Measurements from ENCODE around the gene BBC3.
"Not testable (repeated sequence)": the region's sequence is repeated elsewhere in the genome, so short reads cannot be mapped to it uniquely, and the experiment has no call there.

BBC3 gene, protein sequence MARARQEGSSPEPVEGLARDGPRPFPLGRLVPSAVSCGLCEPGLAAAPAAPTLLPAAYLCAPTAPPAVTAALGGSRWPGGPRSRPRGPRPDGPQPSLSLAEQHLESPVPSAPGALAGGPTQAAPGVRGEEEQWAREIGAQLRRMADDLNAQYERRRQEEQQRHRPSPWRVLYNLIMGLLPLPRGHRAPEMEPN

DNA sequence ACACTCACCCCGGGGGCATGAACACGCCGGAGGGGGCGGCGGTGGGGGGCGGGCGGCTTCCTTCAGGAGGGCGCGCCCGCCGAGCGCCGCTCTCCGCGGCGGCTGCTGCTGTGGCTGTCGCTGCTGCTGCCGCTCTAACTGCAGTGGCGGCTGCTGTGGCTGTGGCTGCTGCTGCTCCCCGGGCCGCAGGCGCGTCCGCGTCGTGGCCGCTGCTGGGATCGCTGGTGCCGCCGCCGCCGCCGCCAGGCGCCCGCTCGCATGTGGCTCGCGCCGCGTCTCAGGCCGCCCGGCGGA lies at the start of gene BBC3:
TSS of gene BBC3 (minus strand) at position 279 of the 294 bp plus-strand sequence. CDS start 2,768 bp downstream, outside the sequence.
- in situ Hi-C loops (cut with HindIII; ENCODE audit: low sequenced_read_pairs): no loop called here

DNA sequence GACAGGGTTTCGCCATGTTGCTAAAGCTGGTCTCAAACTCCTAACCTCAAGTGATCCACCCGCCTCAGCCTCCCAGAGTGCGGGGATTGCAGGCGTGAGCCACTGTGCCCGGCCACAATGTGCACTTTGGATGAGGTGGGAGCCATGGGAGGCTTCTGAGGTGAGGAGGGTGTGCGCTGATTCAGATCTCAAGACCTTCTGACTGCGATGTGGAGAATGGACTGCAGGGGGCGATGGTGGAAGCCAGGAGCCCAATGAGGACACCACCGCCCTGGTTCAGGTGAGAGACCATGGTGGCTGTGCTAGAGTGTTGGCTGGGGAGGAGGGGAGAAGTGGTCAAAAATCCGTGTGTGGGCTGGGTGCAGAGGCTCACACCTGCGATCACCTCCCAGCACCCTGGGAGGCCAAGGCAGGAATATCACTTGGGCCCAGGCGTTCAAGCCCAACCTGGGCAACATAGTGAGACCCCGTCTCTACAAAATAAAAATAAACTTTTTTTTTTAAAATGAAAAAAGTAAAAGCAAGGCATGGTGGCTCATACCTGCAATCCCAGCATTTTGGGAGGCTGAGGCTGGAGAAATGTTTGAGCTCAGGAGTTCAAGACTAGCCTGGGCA lies 49.3 kb upstream of the BBC3 start:
- in situ Hi-C loops (cut with HindIII; ENCODE audit: low sequenced_read_pairs): no loop called here

DNA sequence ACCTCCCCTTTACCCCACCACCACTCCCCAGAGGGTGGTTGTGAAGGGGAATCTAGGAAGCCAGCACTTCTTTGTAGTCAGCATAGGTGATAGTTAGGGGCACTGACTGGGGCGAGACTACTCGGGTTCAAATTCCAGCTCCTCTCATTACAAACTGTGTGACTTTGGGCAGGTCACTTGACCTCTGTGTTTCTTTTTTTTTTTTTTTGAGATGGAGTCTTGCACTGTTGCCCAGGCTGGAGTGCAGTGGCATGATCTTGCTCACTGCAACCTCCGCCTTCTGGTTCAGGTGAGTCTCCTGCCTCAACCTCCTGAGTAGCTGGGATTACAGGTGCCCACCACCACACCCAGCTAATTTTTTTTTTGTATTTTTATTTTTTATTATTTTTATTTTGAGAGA lies 45.5 kb upstream of the BBC3 start:
- in situ Hi-C loops (cut with HindIII; ENCODE audit: low sequenced_read_pairs): loop anchor here (10.0 kb wide), 1 partner anchor 388 kb away; no protein-coding TSS in a partner anchor

DNA sequence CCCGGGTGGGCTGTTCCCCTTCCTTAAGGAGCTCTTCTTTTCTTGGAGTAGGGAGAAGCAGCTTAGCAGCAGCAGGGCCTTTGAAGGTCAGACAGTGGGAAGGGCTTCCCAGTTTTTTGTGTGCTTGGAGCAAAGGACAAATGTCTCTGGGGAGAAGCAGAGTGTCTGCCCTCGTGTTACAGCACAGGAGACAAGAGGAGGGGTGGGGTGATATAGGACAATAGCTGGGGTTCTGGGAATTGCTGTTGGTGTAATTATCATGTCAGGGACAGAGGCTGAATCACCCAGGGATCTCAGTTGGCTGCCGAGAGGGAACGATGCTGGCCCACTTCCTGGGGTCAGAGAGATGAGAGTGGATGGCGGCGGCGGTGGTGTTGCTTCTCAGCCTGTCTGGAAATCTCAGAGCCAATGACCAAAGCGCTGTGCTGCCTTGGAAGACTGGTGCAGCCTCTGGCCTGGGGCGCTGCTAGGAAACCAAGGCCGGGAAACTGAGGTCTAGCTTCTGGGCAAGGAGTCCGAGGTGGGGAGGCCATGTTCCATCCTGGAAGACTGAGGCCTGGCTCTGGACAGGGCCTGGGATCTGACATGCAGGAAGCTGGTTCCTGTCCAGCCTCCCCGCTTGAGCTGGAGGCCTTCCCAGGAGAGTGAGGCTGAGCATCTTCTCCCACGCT lies 44.9 kb upstream of the BBC3 start:
- in situ Hi-C loops (cut with HindIII; ENCODE audit: low sequenced_read_pairs): loop anchor here (10.0 kb wide), 1 partner anchor 389 kb away; no protein-coding TSS in a partner anchor

DNA sequence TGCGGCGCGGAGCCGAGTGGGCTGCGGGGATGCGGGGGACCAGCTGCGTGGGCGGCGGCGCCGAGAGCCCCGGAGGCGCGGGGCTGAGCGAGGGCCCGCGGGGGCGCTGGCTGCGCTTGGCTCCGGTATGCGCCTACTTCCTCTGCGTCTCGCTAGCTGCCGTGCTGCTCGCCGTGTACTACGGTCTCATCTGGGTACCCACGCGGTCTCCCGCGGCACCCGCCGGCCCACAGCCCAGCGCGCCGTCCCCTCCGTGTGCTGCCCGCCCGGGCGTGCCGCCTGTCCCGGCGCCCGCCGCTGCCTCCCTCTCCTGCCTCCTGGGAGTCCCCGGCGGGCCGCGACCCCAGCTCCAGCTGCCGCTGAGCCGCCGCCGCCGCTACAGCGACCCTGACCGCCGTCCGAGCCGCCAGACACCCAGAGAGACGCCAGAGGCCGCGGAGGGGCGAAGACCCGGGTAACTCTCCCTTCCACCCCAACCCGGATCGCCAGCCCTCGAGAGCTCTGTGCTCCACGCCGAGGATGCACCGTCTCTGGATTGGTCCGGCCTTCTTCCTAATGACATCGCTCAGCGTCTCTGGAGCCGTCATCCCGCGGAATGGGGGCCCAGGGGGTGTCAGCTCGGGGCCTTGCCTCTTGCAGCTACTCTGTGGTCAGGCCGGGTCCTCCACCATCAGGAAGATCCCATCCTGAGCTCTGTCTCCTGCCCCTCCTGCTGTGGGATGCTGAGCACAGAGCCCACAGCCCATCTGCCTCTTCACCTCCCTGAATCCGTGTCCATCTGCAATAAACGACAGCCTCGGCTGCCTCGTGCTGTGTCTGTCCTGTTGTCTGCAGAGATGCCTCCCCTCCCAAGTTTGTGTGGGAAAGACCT lies 44.1 kb upstream of the BBC3 start:
- in situ Hi-C loops (cut with HindIII; ENCODE audit: low sequenced_read_pairs): loop anchor here (10.0 kb wide), 1 partner anchor 390 kb away; no protein-coding TSS in a partner anchor

DNA sequence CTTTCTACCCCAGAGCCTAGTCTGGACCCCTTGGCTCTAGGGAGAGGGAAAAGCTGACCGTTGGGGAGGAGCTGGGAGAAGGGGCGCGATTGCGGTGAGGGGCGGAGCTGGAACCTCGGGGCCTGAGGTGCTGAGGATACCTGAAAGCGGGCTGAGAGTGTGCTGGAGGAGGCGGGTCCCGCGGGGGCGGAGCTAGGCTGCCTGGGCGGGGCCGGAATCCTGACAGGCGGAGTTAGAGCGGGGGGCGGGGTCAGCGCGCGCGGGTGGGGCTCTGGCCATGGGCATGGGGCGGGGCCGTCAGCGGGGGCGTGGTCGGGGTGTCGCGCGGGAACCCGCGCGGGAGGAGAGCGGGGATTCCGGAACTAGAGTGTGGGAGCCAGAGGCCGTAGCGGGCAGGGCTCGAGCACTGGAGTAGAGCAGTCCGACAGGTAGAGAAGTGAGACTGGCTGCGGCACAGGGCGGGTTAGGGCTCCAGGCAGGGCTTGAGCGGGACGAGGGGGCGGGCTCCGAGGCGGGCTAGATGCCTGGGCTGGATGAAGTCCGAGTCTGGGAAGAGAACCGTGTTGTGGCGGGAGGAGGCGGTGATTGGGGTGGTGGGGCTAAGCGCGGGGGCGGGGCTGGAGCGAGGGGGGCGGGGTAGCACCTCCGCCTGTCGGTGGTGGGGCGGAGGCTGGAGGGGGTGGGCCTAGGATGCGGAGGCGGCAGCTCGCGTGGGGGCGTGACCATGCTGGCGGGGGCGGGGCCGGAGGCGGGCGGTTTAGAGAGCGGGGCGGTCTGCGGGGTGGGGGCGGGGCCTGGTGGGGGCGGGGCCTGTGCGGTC lies 43.3 kb upstream of the BBC3 start, which contains the start of gene INAFM1:
TSS of gene INAFM1 (plus strand) at position 815 of the 820 bp plus-strand sequence. CDS start 35 bp downstream, outside the sequence.
- in situ Hi-C loops (cut with HindIII; ENCODE audit: low sequenced_read_pairs): loop anchor here (10.0 kb wide), 1 partner anchor 391 kb away; no protein-coding TSS in a partner anchor

DNA sequence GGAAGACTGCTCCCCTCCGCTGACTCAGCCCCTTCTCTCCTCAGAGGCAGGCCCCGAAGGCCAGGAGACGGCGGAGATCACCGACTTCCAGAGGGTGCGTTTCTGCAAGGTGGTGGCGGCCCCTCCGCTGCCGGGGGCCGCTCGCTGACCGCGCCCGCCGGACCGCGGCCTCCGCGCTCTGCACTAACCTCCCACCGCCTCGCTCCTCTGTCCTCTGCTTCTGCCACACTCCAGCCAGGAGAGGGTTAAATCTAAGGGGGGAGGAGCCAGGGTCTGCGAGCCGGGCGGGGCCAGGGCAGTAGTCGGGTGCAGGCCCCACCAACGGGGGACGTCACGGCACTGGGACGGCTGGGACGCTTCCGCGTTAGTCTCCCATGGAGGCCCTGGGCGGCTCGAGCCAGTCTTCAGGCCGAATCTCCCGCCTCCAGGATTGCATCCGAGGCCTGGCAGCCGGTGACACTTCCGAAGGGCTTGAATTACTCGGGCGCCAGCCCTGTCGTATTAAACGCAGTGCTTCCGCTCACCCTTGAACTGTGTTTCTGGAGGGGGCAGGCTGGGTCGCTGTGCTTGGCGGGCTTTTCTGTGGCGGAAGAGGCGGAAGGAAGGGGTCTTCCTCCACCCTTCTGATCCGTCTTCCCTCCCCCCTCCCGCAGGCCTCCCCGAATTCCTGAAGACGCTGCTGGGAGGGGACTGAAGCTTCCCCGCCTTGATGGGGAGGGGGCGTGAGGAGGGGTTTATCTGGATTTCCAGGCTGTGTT lies 42.5 kb upstream of the BBC3 start:
- in situ Hi-C loops (cut with HindIII; ENCODE audit: low sequenced_read_pairs): loop anchor here (10.0 kb wide), 1 partner anchor 391 kb away; no protein-coding TSS in a partner anchor

DNA sequence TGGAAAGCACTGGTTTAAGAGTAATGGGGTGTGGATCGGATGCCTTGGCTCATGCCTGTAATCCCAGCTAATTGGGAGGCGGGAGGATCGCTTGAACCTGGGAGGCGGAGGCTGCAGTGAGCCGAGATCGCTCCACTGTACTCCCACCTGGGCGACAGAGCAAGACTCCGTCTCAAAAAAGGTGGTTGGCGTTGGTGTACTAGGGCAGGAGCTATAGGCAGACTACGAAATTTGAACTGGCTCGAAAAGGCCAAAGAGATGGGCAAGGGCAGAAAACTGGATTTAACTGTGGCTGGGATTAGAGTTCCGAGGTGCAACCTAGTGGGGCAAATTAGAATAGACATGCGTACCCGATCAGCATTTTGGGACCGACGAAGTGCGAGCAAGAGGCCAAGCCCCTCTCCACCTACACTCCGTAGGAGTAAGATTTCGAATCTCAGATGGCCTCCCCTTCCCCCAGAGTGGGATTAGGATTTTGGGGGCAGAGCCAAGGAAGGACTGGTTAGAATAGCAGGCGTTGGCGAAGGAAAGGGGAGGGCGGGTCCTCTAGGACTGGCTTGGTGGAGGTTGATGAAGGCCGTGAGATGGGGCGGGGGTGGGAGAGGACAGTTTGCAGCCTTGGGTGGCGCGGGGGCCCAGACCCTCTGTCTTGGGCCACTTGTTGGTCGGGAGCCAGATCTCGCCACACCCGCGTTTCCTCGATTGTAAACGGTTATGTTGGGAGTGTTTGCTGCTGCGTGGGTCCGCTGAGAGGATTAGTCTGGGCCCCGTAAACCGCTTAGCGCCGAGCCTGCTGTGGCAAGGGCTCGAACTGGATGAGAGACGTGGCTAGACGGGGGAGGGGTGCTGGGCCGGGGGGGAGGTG lies 41.7 kb upstream of the BBC3 start:
- in situ Hi-C loops (cut with HindIII; ENCODE audit: low sequenced_read_pairs): loop anchor here (10.0 kb wide), 1 partner anchor 392 kb away; no protein-coding TSS in a partner anchor

DNA sequence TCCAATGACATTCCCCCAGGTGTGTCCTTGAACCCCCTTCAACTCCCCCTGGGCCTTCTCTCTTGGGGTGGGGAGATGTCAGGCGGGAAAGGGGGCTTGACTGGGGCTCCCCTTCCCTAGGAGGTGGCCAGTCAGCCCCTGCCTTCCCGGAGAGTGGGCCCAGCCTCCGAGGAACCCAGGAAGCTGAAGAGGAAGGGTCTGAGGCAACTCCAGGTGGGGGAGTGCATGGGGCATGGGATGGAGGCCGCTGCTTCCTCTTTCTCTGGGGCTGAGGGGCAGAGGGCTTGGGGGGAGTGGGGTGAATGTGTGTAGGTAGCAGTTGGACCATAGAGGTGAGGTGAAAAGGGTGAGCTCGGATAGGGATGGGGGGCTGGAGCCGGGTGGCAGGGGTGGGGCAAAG lies 41.0 kb upstream of the BBC3 start:
- in situ Hi-C loops (cut with HindIII; ENCODE audit: low sequenced_read_pairs): loop anchor here (10.0 kb wide), 1 partner anchor 393 kb away; no protein-coding TSS in a partner anchor

DNA sequence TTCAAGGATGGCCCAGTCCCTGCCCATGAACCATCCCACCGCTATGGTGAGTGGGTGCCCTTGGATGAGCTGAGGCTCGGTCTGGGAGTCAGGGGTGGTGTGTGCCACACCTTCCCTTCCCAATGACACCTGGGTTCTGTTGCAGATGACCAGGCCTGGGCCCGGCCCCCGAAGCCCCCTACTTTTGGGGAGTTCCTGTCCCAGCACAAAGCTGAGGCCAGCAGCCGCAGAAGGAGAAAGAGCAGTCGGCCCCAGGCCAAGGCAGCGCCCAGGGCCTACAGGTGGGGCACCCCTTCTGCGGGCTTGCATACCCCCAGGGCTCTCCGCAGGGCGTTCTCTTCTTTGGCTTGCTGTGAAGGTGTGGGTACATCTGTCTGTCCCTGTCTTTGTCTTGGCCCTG lies 39.4 kb upstream of the BBC3 start:
- in situ Hi-C loops (cut with HindIII; ENCODE audit: low sequenced_read_pairs): loop anchor here (10.0 kb wide), 1 partner anchor 394 kb away; no protein-coding TSS in a partner anchor

DNA sequence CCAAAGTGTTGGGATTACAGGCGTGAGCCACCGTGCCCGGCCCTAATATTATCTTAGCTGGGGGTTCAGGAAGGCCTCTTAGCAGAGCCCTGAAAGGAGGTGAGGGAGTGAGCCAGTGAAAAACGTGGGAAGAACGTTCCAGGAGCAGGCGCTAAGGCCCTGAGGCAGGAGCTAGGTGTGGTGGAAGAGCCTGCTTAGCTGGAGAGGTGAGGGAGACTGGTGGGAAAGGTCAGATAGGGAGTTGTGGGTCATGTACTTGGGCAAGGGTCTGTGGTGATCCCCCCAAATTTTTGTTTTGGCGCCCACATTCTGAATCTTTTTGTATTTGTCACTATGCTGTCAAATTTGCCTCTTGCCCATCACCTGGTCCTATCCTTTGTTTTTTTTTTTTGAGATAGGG lies 38.6 kb upstream of the BBC3 start:
- in situ Hi-C loops (cut with HindIII; ENCODE audit: low sequenced_read_pairs): no loop called here

DNA sequence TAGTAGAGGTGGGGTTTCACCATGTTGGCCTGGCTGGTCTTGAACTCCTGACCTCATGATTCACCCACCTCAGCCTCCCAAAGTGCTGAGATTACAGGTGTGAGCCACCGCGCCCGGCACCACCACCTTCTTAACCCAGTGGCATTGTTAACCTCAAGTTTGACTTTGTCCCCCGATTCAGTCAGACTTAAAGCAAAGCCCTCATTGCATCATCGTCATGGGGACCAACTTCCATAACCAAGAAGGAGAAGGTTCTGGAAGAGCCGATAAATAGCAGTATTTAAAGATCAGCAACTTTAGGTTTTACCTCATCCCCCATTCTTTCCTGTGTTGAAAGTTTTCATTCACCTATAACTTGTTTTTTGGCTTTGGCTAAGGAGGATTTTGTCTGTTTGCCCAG lies 37.0 kb upstream of the BBC3 start:
- in situ Hi-C loops (cut with HindIII; ENCODE audit: low sequenced_read_pairs): no loop called here

DNA sequence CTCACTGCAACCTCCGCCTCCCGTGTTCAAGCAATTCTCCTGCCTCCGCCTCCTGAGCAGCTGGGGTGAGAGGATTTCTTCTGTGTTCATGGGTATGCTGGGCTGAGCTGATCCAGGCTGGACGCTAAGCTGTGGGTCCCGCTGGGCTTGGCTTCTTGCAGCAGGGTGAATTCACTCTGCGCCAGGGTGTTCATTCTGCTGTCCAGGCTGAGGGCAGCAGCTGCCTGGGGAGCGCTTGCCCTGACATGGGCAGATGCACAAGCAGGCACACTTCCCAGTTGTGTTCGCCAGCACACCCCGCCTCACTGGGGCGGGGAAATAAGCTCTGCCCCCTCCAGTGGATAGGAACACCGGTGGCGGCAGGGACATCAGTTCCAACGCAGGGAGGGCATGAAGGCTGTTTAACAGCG lies 36.4 kb upstream of the BBC3 start:
- in situ Hi-C loops (cut with HindIII; ENCODE audit: low sequenced_read_pairs): no loop called here

DNA sequence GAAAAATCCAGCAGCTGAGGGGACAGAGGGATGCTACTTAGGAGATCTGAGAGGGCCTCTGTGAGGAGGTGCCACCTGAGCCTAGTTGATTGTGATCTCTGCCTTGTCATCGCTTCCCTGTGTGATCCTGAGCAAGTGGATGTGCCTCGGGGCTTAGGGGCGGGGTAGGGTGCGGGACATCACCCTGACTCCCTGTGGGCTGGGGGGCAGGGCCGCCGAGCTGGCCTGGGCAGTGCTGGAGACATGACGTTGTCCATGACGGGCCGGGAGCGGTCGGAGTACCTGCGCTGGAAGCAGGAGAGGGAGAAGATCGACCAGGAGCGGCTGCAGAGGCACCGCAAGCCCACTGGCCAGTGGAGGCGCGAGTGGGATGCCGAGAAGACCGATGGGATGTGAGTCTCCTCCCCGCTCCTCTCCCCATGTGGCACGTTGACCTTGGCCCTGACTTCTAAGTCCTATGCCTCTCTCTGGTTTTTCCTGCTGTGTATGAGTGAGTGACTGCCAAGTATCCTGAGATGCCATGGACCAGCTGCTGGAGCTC lies 35.5 kb upstream of the BBC3 start:
- in situ Hi-C loops (cut with HindIII; ENCODE audit: low sequenced_read_pairs): no loop called here

DNA sequence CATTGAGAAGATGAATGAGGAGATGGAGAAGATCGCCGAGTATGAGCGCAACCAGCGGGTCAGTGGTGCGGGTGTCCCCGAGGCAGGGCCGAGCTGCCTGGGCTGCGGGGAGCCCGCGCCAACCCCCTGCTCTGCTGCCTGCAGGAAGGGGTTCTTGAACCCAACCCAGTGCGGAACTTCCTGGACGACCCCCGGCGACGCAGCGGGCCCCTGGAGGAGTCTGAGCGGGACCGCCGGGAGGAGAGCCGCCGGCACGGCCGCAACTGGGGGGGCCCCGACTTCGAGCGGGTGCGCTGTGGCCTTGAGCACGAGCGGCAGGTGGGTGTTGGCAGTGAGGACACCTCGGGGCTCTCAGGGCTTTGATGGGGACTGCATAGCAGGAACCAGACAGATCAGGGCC lies 33.6 kb upstream of the BBC3 start:
- in situ Hi-C loops (cut with HindIII; ENCODE audit: low sequenced_read_pairs): no loop called here

DNA sequence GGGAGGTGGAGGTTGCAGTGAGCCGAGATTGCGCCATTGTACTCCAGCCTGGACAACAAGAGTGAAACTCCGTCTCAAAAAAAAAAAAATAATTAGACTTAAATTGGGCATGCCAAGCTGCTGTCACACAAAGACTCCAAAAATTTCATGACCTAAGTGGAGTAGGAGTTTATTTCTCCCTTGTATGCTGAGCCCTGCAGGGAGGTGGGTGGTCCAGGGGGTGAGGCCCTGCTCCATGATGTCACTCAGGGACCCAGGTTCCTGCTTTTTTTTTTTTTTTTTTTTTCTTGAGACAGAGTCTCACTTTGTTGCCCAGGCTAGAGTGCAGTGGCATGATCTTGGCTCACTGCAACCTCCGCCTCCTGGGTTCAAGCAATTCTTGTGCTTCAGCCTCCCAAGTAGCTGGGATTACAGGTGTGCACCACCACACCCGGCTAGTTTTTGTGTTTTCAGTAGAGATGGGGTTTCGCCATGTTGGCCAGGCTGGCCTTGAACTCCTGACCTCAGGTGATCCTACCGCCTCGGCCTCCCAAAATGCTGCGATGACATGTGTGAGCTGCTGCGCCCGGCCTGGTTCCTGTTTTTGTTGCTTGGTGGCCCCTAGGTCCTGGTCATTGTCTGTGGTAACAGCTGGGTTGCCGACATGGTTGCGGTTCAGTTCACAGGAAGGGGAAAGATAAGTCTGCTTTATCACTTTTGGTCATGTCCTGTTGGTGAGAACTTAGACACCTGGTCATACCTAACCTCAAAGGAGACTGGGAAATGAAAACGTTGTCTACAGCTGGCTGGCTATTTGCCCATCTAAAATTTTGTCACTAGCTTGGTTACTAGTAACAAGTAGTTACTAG lies 31.2 kb upstream of the BBC3 start:
- in situ Hi-C loops (cut with HindIII; ENCODE audit: low sequenced_read_pairs): not testable (repeated sequence)

DNA sequence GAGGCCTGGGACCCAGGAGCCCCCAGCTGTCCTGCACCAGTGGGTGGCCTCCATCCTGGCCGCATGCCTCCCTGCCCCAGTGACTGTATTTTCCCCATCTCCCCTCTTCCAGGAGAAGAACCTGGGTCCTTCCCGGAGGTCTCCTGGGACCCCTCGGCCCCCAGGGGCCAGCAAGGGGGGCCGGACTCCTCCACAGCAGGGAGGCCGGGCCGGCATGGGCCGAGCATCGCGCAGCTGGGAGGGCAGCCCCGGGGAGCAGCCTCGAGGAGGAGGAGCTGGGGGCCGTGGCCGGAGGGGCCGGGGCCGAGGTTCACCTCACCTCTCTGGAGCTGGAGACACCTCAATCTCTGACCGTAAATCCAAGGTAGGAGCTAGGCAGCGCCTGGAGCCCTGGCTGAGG lies 29.5 kb upstream of the BBC3 start:
- in situ Hi-C loops (cut with HindIII; ENCODE audit: low sequenced_read_pairs): no loop called here
